ENCODE measurements around the gene HEXA.

HEXA gene

GRCh38 chr15:72318408-72318942, 57.3 kb downstream of the HEXA start:
- no peak for DNase-seq

GRCh38 chr15:72315706-72316370, 60.0 kb downstream of the HEXA start:
- DNase-seq: no peak

DNA sequence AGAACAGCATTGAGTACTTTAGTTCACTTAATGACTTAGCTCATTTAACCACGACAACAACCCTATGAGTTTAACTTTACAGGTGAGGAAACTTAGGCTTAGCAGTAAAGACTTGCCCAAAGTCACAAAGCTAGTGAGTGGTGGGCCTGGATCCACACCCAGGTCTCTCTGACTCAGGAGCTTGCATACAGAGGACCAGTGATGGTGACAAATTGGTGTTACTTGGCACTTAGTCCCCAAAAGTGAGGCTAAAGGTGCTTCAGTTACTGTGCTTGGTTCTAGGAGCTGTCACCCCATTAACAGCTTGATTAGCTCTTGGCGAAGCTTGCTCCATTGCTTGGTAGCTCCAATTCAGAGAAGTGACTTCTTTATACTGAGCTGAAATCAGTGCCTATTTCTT, 61.9 kb downstream of the HEXA start:
- DNase-seq: no peak

DNA sequence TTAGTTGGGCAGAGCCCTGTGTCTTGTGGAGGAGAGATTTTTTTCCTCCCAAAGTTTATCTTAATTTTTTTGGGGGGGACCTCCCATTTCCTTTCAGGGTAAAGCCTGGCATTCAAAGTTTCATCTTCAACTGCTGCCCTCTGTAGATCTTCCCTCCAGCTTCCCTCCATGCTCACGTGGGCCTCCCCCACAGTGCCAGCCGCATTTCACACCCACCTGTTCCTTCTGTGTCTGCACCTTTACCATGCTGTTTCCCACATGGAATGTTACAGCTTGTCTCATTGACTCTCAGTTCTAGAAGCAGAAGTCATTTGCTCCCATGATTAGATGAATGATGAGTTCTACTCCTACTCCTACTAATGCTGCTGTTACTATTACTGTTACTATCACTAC, 62.4 kb downstream of the HEXA start:
- no peak for DNase-seq

DNA sequence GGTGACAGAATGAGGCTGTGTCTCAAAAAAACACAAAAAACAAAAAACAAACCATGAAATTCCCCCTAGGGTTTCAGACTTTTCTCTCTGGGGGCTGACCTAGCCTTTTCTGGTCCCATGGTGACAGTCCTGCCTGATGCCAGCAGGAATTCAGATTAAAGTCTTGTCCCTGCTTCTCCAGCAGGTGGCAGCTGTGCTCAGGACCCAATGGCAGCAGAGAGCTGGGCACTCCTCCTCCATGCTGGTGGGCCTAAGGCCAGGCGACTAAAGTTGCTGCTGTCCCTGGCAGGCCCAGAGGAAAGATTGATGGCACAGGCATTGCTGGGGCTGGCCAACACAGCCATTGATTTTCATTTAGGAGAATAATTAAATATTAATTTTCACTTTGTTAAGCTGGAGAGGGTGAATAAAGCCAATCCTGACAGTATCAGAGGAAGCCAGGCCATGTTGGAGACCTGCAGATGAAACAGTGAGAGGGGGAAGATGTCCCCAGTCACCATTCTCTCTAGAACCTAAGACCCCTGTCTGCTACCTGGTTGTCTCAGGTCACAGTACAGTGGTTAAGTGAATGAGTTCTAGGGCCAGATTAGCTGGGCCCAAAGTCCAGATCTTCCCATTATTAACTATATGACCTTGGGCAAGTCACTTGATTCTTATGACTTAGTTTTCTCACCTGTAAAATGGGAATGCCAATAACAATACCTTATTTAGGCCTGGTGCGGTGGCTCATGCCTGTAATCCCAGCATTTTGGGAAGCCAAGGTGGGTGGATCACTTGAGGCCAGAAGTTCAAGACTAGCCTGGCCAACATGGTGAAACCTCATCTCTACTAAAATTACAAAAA, 63.0 kb downstream of the HEXA start:
- peak; percentile 68 to 71 for DNase-seq

GRCh38 chr15:72307026-72307425, 68.8 kb downstream of the HEXA start:
- no peak for DNase-seq

DNA sequence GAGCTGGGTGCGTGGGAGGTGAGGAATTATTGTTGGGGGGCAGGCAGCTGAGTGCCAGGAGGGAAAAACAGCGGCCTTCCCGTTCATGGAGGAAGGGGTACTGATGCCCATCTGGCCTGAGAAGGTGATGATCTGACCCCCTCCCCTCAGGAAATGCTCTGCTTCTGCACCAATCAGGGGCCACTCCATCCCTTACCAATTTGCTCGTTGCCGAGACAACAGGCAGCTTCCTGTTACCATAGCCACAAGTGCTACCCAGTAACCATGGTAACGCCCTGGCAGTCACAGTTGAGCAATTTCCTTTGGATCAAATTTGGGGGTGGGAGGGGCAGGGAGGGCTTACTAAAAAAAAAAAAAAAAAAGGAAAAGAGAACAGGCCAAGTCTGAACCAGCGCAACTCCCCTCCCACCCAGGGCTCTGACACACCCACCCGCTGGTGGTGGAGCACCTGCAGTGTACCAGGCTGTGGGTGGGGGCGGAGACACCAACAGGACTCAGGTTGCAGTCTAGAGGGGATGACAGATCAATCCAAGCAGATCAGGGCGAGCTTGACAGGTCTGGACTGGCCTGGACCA, 69.5 kb downstream of the HEXA start:
- peak; percentile 73 to 77 for DNase-seq

GRCh38 chr15:72304596-72304995, 71.2 kb downstream of the HEXA start:
- no peak for DNase-seq

- no peak for DNase-seq
These were observed 72.9 kb downstream of the HEXA start for GRCh38 chr15:72302955-72303354.
